Chondrocyte (in vitro differentiated cells): ENCODE data around the gene COQ9. TPM values are rescaled to one million over a fixed set of nuclear protein-coding genes. Genes with fewer than 3 reads are reported as not detected.

Experiments used
- DNase-seq: peaks from one replicate; pipeline ENCODE4 v3.0.0; 2021; ENCODE audit warnings: mixed read lengths, low spot score
- H3K27ac Mint-ChIP-seq: one replicate; pipeline ENCODE4 v1.8.0; 2021; ENCODE audit warnings: mild to moderate bottlenecking, moderate library complexity, mixed read lengths; ENCODE audit not compliant: unreplicated experiment
- H3K27me3 Mint-ChIP-seq: 2 replicates; pipeline ENCODE4 v1.8.0; 2021; ENCODE audit warnings: low read depth, mixed read lengths
- H3K36me3 Mint-ChIP-seq: 2 replicates; pipeline ENCODE4 v1.8.0; 2021; ENCODE audit warnings: low read depth, mixed read lengths
- H3K4me1 Mint-ChIP-seq: 2 replicates; pipeline ENCODE4 v1.8.0; 2021; ENCODE audit warnings: low read depth, mild to moderate bottlenecking, mixed read lengths
- H3K4me3 Mint-ChIP-seq: one replicate; pipeline ENCODE4 v1.8.0; 2021; ENCODE audit warnings: mild to moderate bottlenecking, moderate library complexity, mixed read lengths; ENCODE audit not compliant: unreplicated experiment
- H3K9me3 Mint-ChIP-seq: 2 replicates; pipeline ENCODE4 v1.8.0; 2021; ENCODE audit warnings: low read depth, mixed read lengths
- CTCF ChIP-seq: fragments of 200-600 bp; sonication (generic); IDR thresholded peaks from 2 replicates; pipeline ENCODE4 v1.5.0; 2021; ENCODE audit warnings: antibody characterized with exemption, mild to moderate bottlenecking, moderate library complexity
- total RNA-seq: library from RNA; stranded (reverse); gene quantifications from 3 replicates; pipeline ENCODE4 v1.2.1, GENCODE V29; 2021

COQ9 gene
- total RNA-seq, 1 donor from 2014 or later = 31.6 TPM

GRCh38 chr16:57479205-57479975, 32.1 kb downstream of the COQ9 start:
- peaks cover 27% of the 10 kb centered on the region for H3K4me1 Mint-ChIP-seq

GRCh38 chr16:57479976-57480753, 32.9 kb downstream of the COQ9 start:
- Mint-ChIP-seq H3K4me3 (peak overlapping the region; percentile 83), H3K9me3 (no peaks in the 10 kb centered on the region), H3K27me3 (no peaks in the 10 kb centered on the region), H3K27ac (peak overlapping the region; percentile 68), H3K36me3 (no peaks in the 10 kb centered on the region), H3K4me1 (peaks cover 35% of the 10 kb centered on the region)
- no peak for DNase-seq
- TF ChIP-seq CTCF = no peak

More at GRCh38 chr16:57479205-57479975, 32.1 kb downstream of the COQ9 start:
- no peak for DNase-seq
- peak; percentile 11 for TF ChIP-seq CTCF
- H3K27me3 Mint-ChIP-seq = no peaks in the 10 kb centered on the region
- peak overlapping the region; percentile 83 for H3K4me3 Mint-ChIP-seq
- no peaks in the 10 kb centered on the region for H3K36me3 Mint-ChIP-seq
- H3K9me3 Mint-ChIP-seq = no peaks in the 10 kb centered on the region
- H3K27ac Mint-ChIP-seq = peak overlapping the region; percentile 53

GRCh38 chr16:57480754-57481230, 33.5 kb downstream of the COQ9 start:
- DNase-seq = no peak
- H3K27me3 Mint-ChIP-seq = no peaks in the 10 kb centered on the region
- H3K27ac Mint-ChIP-seq = peak overlapping the region; percentile 24
- no peak overlapping the region for H3K4me3 Mint-ChIP-seq
- no peaks in the 10 kb centered on the region for H3K9me3 Mint-ChIP-seq
- H3K36me3 Mint-ChIP-seq = no peaks in the 10 kb centered on the region
- no peak for TF ChIP-seq CTCF
- H3K4me1 Mint-ChIP-seq = peaks cover 41% of the 10 kb centered on the region

GRCh38 chr16:57481421-57481820, 34.1 kb downstream of the COQ9 start:
- H3K36me3 Mint-ChIP-seq = no peaks in the 10 kb centered on the region
- TF ChIP-seq CTCF = no peak
- H3K27ac Mint-ChIP-seq = peak overlapping the region; percentile 63
- no peak overlapping the region for H3K4me3 Mint-ChIP-seq
- no peak for DNase-seq
- H3K9me3 Mint-ChIP-seq = no peaks in the 10 kb centered on the region
- no peaks in the 10 kb centered on the region for H3K27me3 Mint-ChIP-seq
- peaks cover 43% of the 10 kb centered on the region for H3K4me1 Mint-ChIP-seq

- H3K27ac Mint-ChIP-seq = no peak overlapping the region
- H3K9me3 Mint-ChIP-seq = no peaks in the 10 kb centered on the region
- H3K27me3 Mint-ChIP-seq = no peaks in the 10 kb centered on the region
- H3K36me3 Mint-ChIP-seq = no peaks in the 10 kb centered on the region
- H3K4me3 Mint-ChIP-seq = no peak overlapping the region
- H3K4me1 Mint-ChIP-seq = peaks cover 48% of the 10 kb centered on the region
- no peak for DNase-seq
- TF ChIP-seq CTCF = no peak
Observed at GRCh38 chr16:57482845-57483545, 35.7 kb downstream of the COQ9 start.
